IMR-90 (cell line): ENCODE results near the gene XYLB. TPM values are rescaled to one million over a fixed set of nuclear protein-coding genes. Genes with fewer than 3 reads are reported as not detected.

Source experiments
- ATAC-seq: fragments of 200-7000 bp; cut with Tn5 transposase; 2 replicates; pipeline ENCODE4 v1.9.1; 2020; ENCODE audit warnings: low read depth, mild to moderate bottlenecking, moderate library complexity
- BruUV-seq: library from RNA; stranded (reverse); fragments of 400-500 nt; replicated peaks from 2 replicates; lab custom pipeline; 2021; lab: Mats Ljungman, UMichigan
- CTCF ChIA-PET: fragments of 300-600 bp; formaldehyde crosslinking; extraction: SDS; loops from one replicate; lab custom pipeline; 2021; ENCODE audit warnings: antibody characterized with exemption; lab: Yijun Ruan, JAX
- POLR2A ChIA-PET: fragments of 300-600 bp; sonication (Branson Sonifier 250); formaldehyde crosslinking; loops from one replicate; lab custom pipeline; 2022; ENCODE audit warnings: antibody characterized with exemption; ENCODE audit not compliant: unreplicated experiment; lab: Charles Lee
- DNase-seq: peaks from one replicate; pipeline ENCODE4 v3.0.0; 2013
- H2AFZ ChIP-seq: replicated peaks from 2 replicates; pipeline ENCODE3; 2013; ENCODE audit warnings: low read length, mild to moderate bottlenecking; ENCODE audit not compliant: poor library complexity
- H2AK5ac ChIP-seq: 2 replicates; pipeline ENCODE4 v1.6.1; 2013; ENCODE audit warnings: low read depth, low read length, inconsistent platforms
- H2AK9ac ChIP-seq: replicated peaks from 2 replicates; pipeline ENCODE3; 2013; ENCODE audit warnings: mild to moderate bottlenecking, low read depth, low read length, moderate library complexity; ENCODE audit not compliant: poor library complexity
- H2BK120ac ChIP-seq: 2 replicates; pipeline ENCODE4 v1.6.1; 2013; ENCODE audit warnings: low read depth, low read length, inconsistent platforms
- H2BK15ac ChIP-seq: 3 replicates; pipeline ENCODE4 v1.6.1; 2013; ENCODE audit warnings: low read depth, low read length, inconsistent platforms
- H2BK20ac ChIP-seq: 2 replicates; pipeline ENCODE4 v1.6.1; 2013; ENCODE audit warnings: low read depth, mild to moderate bottlenecking, inconsistent platforms, low read length, moderate library complexity
- H2BK5ac ChIP-seq: 2 replicates; pipeline ENCODE4 v1.6.1; 2013; ENCODE audit warnings: mild to moderate bottlenecking, low read depth, low read length, inconsistent platforms; ENCODE audit not compliant: poor library complexity, severe bottlenecking
- H3K14ac ChIP-seq: replicated peaks from 2 replicates; pipeline ENCODE4 v1.6.1; 2013; ENCODE audit warnings: low read depth, low read length, inconsistent platforms
- H3K18ac ChIP-seq: 2 replicates; pipeline ENCODE4 v1.6.1; 2013; ENCODE audit warnings: low read depth, low read length, control low read depth
- H3K23ac ChIP-seq: 2 replicates; pipeline ENCODE4 v1.6.1; 2013; ENCODE audit warnings: low read depth, low read length, inconsistent platforms
- H3K27ac ChIP-seq: 2 replicates; pipeline ENCODE4 v1.5.1; 2013; ENCODE audit warnings: mild to moderate bottlenecking, control low read depth, low read length; ENCODE audit not compliant: insufficient read depth
- H3K27me3 ChIP-seq: 2 replicates; pipeline ENCODE4 v1.6.1; 2013; ENCODE audit warnings: low read length; ENCODE audit not compliant: control insufficient read depth, insufficient read depth
- H3K36me3 ChIP-seq: 2 replicates; pipeline ENCODE4 v1.6.1; 2013; ENCODE audit warnings: low read length, mixed read lengths; ENCODE audit not compliant: control insufficient read depth, insufficient read depth
- H3K4ac ChIP-seq: 2 replicates; pipeline ENCODE4 v1.6.1; 2013; ENCODE audit warnings: low read depth, low read length, inconsistent platforms
- H3K4me1 ChIP-seq: 2 replicates; pipeline ENCODE4 v1.6.1; 2013; ENCODE audit warnings: low read length, mixed read lengths; ENCODE audit not compliant: control insufficient read depth, insufficient read depth
- H3K4me2 ChIP-seq: 2 replicates; pipeline ENCODE4 v1.6.1; 2013; ENCODE audit warnings: low read depth, mild to moderate bottlenecking, control low read depth, low read length, moderate library complexity
- H3K4me3 ChIP-seq: 2 replicates; pipeline ENCODE4 v1.5.1; 2013; ENCODE audit warnings: low read depth, mild to moderate bottlenecking, control low read depth, low read length, moderate library complexity; ENCODE audit not compliant: insufficient read depth
- H3K56ac ChIP-seq: 2 replicates; pipeline ENCODE4 v1.6.1; 2013; ENCODE audit warnings: low read length, inconsistent platforms; ENCODE audit not compliant: insufficient read depth; ENCODE audit errors: extremely low read depth
- H3K79me1 ChIP-seq, 2 experiments: 2 replicates each; pipeline ENCODE4 v1.6.1; 2013; ENCODE audit warnings: low read length in 2 of 2, inconsistent platforms in 1 of 2, low read depth in 1 of 2
- H3K9ac ChIP-seq: 2 replicates; pipeline ENCODE4 v1.6.1; 2013; ENCODE audit warnings: low read depth, low read length, control low read depth
- H3K9me1 ChIP-seq: 2 replicates; pipeline ENCODE4 v1.6.1; 2013; ENCODE audit warnings: low read length, inconsistent platforms; ENCODE audit not compliant: insufficient read depth
- H3K9me3 ChIP-seq: 2 replicates; pipeline ENCODE4 v1.6.1; 2013; ENCODE audit warnings: low read length; ENCODE audit not compliant: control insufficient read depth, insufficient read depth
- H4K20me1 ChIP-seq: 2 replicates; pipeline ENCODE4 v1.6.1; 2013; ENCODE audit warnings: low read length, inconsistent platforms; ENCODE audit not compliant: insufficient read depth
- H4K5ac ChIP-seq: 2 replicates; pipeline ENCODE4 v1.6.1; 2013; ENCODE audit warnings: mild to moderate bottlenecking, low read depth, low read length, control low read depth
- H4K8ac ChIP-seq, 2 experiments: 2 replicates each; pipeline ENCODE4 v1.6.1; 2013; ENCODE audit warnings: low read depth in 2 of 2, low read length in 2 of 2, control low read depth in 1 of 2, inconsistent platforms in 1 of 2
- H4K91ac ChIP-seq: 2 replicates; pipeline ENCODE4 v1.6.1; 2013; ENCODE audit warnings: low read depth, low read length, inconsistent platforms; ENCODE audit not compliant: insufficient read depth
- CTCF ChIP-seq: conservative IDR thresholded peaks from 2 replicates; pipeline ENCODE4 v1.5.1; 2012; ENCODE audit warnings: mild to moderate bottlenecking, low read depth, low read length, improper control_type of control experiment
- FOS ChIP-seq: fragments of 150-350 bp; IDR thresholded peaks from 2 replicates; pipeline ENCODE4 v1.6.1; 2016; ENCODE audit warnings: low read depth, low read length
- POLR2A ChIP-seq: IDR thresholded peaks from 2 replicates; pipeline ENCODE4 v1.6.1; 2012; ENCODE audit warnings: mild to moderate bottlenecking, low read depth, low read length
- RAD21 ChIP-seq: IDR thresholded peaks from 2 replicates; pipeline ENCODE4 v1.6.1; 2012; ENCODE audit warnings: low read length, improper control_type of control experiment
- RFX5 ChIP-seq: IDR thresholded peaks from 2 replicates; pipeline ENCODE4 v1.8.0; 2012; ENCODE audit warnings: low read depth, mild to moderate bottlenecking, low read length, moderate library complexity
- SMC3 ChIP-seq: fragments of 150-350 bp; IDR thresholded peaks from 2 replicates; pipeline ENCODE4 v1.6.1; 2016; ENCODE audit warnings: low read depth, mild to moderate bottlenecking, antibody characterized with exemption, low read length, moderate library complexity
- WGBS, 2 experiments: methylation state at CpG; one replicate each; pipeline versions ENCODE4 v1.1.5 to v1.1.7; 2013; ENCODE audit warnings: missing lambda C conversion rate in 2 of 2; ENCODE audit not compliant: insufficient read length in 1 of 2; ENCODE audit errors: extremely low coverage in 2 of 2; 5-methylcytosine and 5-hydroxymethylcytosine counted together
- dilution Hi-C: fragments of 300-500 bp; cut with HindIII; formaldehyde crosslinking; loops from one replicate; pipeline ENCODE4 v1.14.3; 2018; ENCODE audit warnings: low sequenced_read_pairs; ENCODE audit not compliant: unreplicated experiment
- in situ Hi-C: fragments of 300-500 bp; cut with MboI; formaldehyde crosslinking; loops from 3 replicates; pipeline ENCODE4 v1.14.3; 2019; ENCODE audit warnings: low sequenced_read_pairs, inconsistent platforms, mixed read lengths
- intact Hi-C: fragments of 100-400 bp; cut with micrococcal nuclease; formaldehyde crosslinking; loops from 2 replicates; pipeline ENCODE4 v1.10.0; 2022
- polyA plus RNA-seq, 3 experiments: library from polyadenylated mRNA; depleted of rRNA; stranded (reverse); fragments of >200 nt; gene quantifications; 2 replicates each; pipeline ENCODE4 v1.2.3, GENCODE V29; 2012; ENCODE audit warnings: low replicate concordance in 1 of 3
- total RNA-seq: library from RNA; depleted of rRNA; stranded (reverse); fragments of >200 nt; gene quantifications from 2 replicates; pipeline ENCODE4 v1.2.3, GENCODE V29; 2012

XYLB gene
- total and polyA plus RNA-seq, 2 of the 4 experiments (the other 2 are of a cell fraction), result 3.0 to 3.4 TPM

DNA sequence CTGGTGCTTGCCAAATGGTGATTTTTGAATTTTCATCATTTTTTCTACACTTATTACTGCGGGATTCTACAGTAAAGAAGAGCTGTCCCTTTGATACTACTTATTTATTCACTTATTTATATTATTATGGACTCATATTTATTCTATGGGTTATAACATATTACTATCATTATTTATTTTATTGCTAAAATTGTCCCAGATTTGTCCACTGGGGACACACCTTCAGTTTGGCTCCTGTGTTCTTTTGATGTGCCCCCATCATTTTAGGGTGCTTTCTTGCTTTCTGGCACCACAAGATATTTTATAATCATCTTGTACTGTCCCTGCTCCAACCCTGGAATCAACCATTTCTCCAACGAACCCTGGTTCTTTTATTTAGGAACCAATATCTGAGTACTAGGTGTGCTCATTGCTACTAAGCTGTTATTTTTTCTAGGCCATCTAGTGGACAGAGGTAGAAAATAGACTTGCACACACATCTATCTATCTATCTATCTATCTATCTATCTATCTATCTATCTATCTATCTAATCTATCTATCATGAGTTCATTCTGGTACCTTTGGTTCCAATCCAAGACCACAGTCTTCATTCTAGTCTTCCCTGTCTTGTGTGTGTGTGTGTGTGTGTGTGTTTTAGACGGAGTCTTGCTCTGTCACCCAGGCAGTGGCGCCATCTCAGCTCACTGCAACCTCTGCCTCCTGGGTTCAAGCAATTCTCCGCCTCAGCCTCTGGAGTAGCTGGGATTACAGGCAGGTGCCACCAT is 48.5 kb upstream of the XYLB start:
- no peak overlapping the region for H2BK15ac ChIP-seq
- peaks cover under 1% of the 10 kb centered on the region; the same call in 1 of the 2 replicates for H3K27me3 ChIP-seq
- no peak overlapping the region for H2BK20ac ChIP-seq
- in situ Hi-C loops, result no loop called here
- H3K27ac ChIP-seq, result no peak overlapping the region
- no peak overlapping the region for H4K8ac ChIP-seq
- H4K91ac ChIP-seq, result no peak overlapping the region
- ChIA-PET CTCF (interaction anchor here (0.5 to 1.6 kb wide), 13 partner anchors 11 to 1156 kb away, joined by 3 to 5 read pairs (median 3); partner anchors contain the start of gene ACAA1), POLR2A (no interaction called here)
- H3K9me1 ChIP-seq, result no peaks in the 10 kb centered on the region
- H2AFZ ChIP-seq, result no peak overlapping the region
- ATAC-seq (peak; percentile 80), DNase-seq (peak; percentile 29)
- H3K4ac ChIP-seq, result no peak overlapping the region
- no peaks in the 10 kb centered on the region for H4K20me1 ChIP-seq
- H3K36me3 ChIP-seq, result no peaks in the 10 kb centered on the region
- dilution Hi-C loops, result no loop called here
- intact Hi-C loops, result loop anchor here (1.0 to 2.0 kb wide), 2 partner anchors 161 to 180 kb away; partner anchors contain the start of gene ACAA1
- no peak overlapping the region for H3K23ac ChIP-seq
- no peaks in the 10 kb centered on the region for H3K79me1 ChIP-seq
- H3K9me3 ChIP-seq, result no peaks in the 10 kb centered on the region
- no peak overlapping the region for H3K9ac ChIP-seq
- no peak overlapping the region for H2BK5ac ChIP-seq
- no peak overlapping the region for H2AK5ac ChIP-seq
- no TSS peak for BruUV-seq
- H3K14ac ChIP-seq, result no peak overlapping the region
- H3K56ac ChIP-seq, result no peak overlapping the region
- no peak overlapping the region for H3K18ac ChIP-seq
- no peak overlapping the region for H2BK120ac ChIP-seq
- WGBS, 2 experiments, result no CpG with 5 or more reads among the region's 5 CpGs
- no peak overlapping the region for H3K4me2 ChIP-seq
- no peak overlapping the region for H2AK9ac ChIP-seq
- no peaks in the 10 kb centered on the region for H3K4me1 ChIP-seq
- H3K4me3 ChIP-seq, result no peak overlapping the region
- H4K5ac ChIP-seq, result no peak overlapping the region
- TF ChIP-seq POLR2A (no peak), RFX5 (no peak), CTCF (peak; percentile 41), SMC3 (peak; percentile 14; the same call in 1 of the 2 replicates), RAD21 (peak; percentile 24; the same call in 1 of the 2 replicates), FOS (no peak)
